Measurements from ENCODE around the gene ONECUT1.

DNA sequence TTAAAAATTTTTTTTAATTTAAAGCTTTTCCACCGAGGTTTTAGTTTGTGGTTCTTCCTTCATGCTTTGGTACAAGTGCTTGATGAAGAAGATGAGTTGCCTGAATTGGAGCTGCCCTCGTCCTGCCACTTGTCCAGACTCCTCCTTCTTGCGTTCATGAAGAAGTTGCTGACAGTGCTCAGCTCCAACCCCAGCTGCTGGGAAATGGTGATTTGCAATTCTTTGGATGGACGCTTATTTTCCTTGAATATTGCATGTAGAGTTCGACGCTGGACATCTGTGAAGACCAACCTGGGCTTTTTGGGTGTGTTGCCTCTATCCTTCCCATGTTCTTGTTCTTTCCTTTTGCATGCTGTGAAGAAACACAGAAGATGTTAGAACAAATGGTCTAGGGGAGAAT is 32.6 kb downstream of the ONECUT1 start:
- TF ChIP-seq POLR2A (IDR thresholded peaks at IDR 0.05), result no peak
- TF ChIP-seq, protein P1, sequence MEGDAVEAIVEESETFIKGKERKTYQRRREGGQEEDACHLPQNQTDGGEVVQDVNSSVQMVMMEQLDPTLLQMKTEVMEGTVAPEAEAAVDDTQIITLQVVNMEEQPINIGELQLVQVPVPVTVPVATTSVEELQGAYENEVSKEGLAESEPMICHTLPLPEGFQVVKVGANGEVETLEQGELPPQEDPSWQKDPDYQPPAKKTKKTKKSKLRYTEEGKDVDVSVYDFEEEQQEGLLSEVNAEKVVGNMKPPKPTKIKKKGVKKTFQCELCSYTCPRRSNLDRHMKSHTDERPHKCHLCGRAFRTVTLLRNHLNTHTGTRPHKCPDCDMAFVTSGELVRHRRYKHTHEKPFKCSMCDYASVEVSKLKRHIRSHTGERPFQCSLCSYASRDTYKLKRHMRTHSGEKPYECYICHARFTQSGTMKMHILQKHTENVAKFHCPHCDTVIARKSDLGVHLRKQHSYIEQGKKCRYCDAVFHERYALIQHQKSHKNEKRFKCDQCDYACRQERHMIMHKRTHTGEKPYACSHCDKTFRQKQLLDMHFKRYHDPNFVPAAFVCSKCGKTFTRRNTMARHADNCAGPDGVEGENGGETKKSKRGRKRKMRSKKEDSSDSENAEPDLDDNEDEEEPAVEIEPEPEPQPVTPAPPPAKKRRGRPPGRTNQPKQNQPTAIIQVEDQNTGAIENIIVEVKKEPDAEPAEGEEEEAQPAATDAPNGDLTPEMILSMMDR (IDR thresholded peaks at IDR 0.05), result no peak

Measured in sigmoid colon (tissue), 3 donors.